GM23248 (cell line): ENCODE data around the gene DDAH1. TPM values are rescaled to one million over a fixed set of nuclear protein-coding genes. Genes with fewer than 3 reads are reported as not detected.

Source experiments
- DNase-seq: peaks from one replicate; pipeline ENCODE4 v3.0.0-alpha.2; 2015
- H2AFZ ChIP-seq: fragments of 200-600 bp; sonication (generic); 2 replicates; pipeline ENCODE4 v1.6.1; 2016; ENCODE audit warnings: antibody characterized with exemption
- H3F3A ChIP-seq: fragments of 200-600 bp; sonication (generic); 2 replicates; pipeline ENCODE4 v1.6.1; 2016; ENCODE audit warnings: mild to moderate bottlenecking, antibody characterized with exemption, mixed run types; ENCODE audit not compliant: insufficient read depth
- H3K27ac ChIP-seq: fragments of 200-600 bp; sonication (generic); 2 replicates; pipeline ENCODE4 v1.5.1; 2016; ENCODE audit warnings: mild to moderate bottlenecking
- H3K27me3 ChIP-seq: fragments of 200-600 bp; sonication (generic); replicated peaks from 2 replicates; pipeline ENCODE4 v1.6.1; 2016; ENCODE audit warnings: mild to moderate bottlenecking; ENCODE audit not compliant: insufficient read depth
- H3K36me3 ChIP-seq: fragments of 200-600 bp; sonication (generic); 2 replicates; pipeline ENCODE4 v1.6.1; 2016; ENCODE audit warnings: low read depth, mild to moderate bottlenecking
- H3K4me1 ChIP-seq: fragments of 200-600 bp; sonication (generic); 2 replicates; pipeline ENCODE4 v1.6.1; 2016; ENCODE audit warnings: mild to moderate bottlenecking; ENCODE audit not compliant: insufficient read depth
- H3K4me2 ChIP-seq: fragments of 200-600 bp; sonication (generic); one replicate; pipeline ENCODE4 v1.6.1; 2016; ENCODE audit warnings: mild to moderate bottlenecking; ENCODE audit not compliant: unreplicated experiment
- H3K4me3 ChIP-seq: fragments of 200-600 bp; sonication (generic); 2 replicates; pipeline ENCODE4 v1.5.1; 2016; ENCODE audit warnings: mild to moderate bottlenecking
- H3K79me2 ChIP-seq: fragments of 200-600 bp; sonication (generic); 2 replicates; pipeline ENCODE4 v1.6.1; 2016; ENCODE audit warnings: mild to moderate bottlenecking; ENCODE audit not compliant: insufficient read depth
- H3K9ac ChIP-seq: fragments of 200-600 bp; sonication (generic); 2 replicates; pipeline ENCODE4 v1.6.1; 2016; ENCODE audit warnings: mild to moderate bottlenecking
- H3K9me2 ChIP-seq: fragments of 200-600 bp; sonication (generic); 2 replicates; pipeline ENCODE4 v1.6.1; 2016; ENCODE audit warnings: mixed run types, mild to moderate bottlenecking, moderate library complexity; ENCODE audit not compliant: insufficient read depth
- H3K9me3 ChIP-seq: fragments of 200-600 bp; sonication (generic); one replicate; pipeline ENCODE4 v1.6.1; 2017; ENCODE audit warnings: low read depth
- H4K20me1 ChIP-seq: fragments of 200-600 bp; sonication (generic); 2 replicates; pipeline ENCODE4 v1.6.0; 2016; ENCODE audit not compliant: insufficient read depth
- EZH2 ChIP-seq: fragments of 200-600 bp; sonication (generic); IDR thresholded peaks from 2 replicates; pipeline ENCODE4 v1.6.1; 2018; ENCODE audit warnings: antibody characterized with exemption, mild to moderate bottlenecking; ENCODE audit not compliant: insufficient read depth, poor library complexity, severe bottlenecking
- EZH2phosphoT487 ChIP-seq: fragments of 200-600 bp; sonication (generic); IDR thresholded peaks from 2 replicates; pipeline ENCODE4 v1.6.1; 2018; ENCODE audit warnings: antibody characterized with exemption, moderate library complexity, mild to moderate bottlenecking, low read depth; ENCODE audit not compliant: insufficient read depth
- WGBS, 2 experiments: methylation state at CpG; one replicate each; pipeline ENCODE4 v1.1.6; 2015 to 2017; ENCODE audit warnings: low lambda C conversion rate in 2 of 2, low coverage in 1 of 2; ENCODE audit errors: missing lambda C conversion rate in 2 of 2; 5-methylcytosine and 5-hydroxymethylcytosine counted together
- in situ Hi-C: fragments of 300-500 bp; cut with MboI; formaldehyde crosslinking; loops from 2 replicates; pipeline ENCODE4 v1.15.0; 2020
- polyA plus RNA-seq: library from polyadenylated mRNA; unstranded; fragments of >200 nt; fragmentation: Nextera tagmentation; extraction: Ambion mirVana; gene quantifications from 2 replicates; pipeline ENCODE4 v1.2.1, GENCODE V29; 2016
- total RNA-seq: library from RNA; depleted of rRNA; stranded (reverse); fragments of >200 nt; shearing (Covaris generic); gene quantifications from 2 replicates; pipeline ENCODE4 v1.2.3, GENCODE V29; 2014

The DDAH1 gene
- total and polyA plus RNA-seq, 2 experiments from 2014 or later, result 168 to 238 TPM

GRCh38 chr1:85340427-85340826, 124.5 kb downstream of the DDAH1 start:
- H3K79me2 ChIP-seq, result peaks cover 73% of the 10 kb centered on the region
- H3K36me3 ChIP-seq, result peaks cover 21% of the 10 kb centered on the region; the same call in 1 of the 2 replicates
- H3K9me3 ChIP-seq, result no peaks in the 10 kb centered on the region
- peaks cover 70% of the 10 kb centered on the region for H3K4me1 ChIP-seq
- H3K27me3 ChIP-seq, result no peaks in the 10 kb centered on the region
- TF ChIP-seq EZH2, result no peak
- no peak for TF ChIP-seq EZH2phosphoT487
- H3F3A ChIP-seq, result peaks cover 87% of the 10 kb centered on the region
- in situ Hi-C loops, result no loop called here
- H3K4me2 ChIP-seq, result no peak overlapping the region
- no peak overlapping the region for H3K9ac ChIP-seq
- WGBS, 2 experiments, result 74 to 77% methylated on average over 3 of the region's 3 CpGs
- H2AFZ ChIP-seq, result no peak overlapping the region
- 0 out of 2 replicates have a peak overlapping the region, but pooled peaks have one; percentile 80 for H3K27ac ChIP-seq
- no peak overlapping the region for H3K4me3 ChIP-seq
- no peaks in the 10 kb centered on the region for H4K20me1 ChIP-seq
- DNase-seq, result no peak
- no peaks in the 10 kb centered on the region for H3K9me2 ChIP-seq

GRCh38 chr1:85339656-85340399, 125.1 kb downstream of the DDAH1 start:
- peaks cover 73% of the 10 kb centered on the region for H3K79me2 ChIP-seq
- peak overlapping the region; percentile 80; the same call in 1 of the 2 replicates for H3K27ac ChIP-seq
- TF ChIP-seq EZH2phosphoT487 (no peak), EZH2 (no peak)
- H2AFZ ChIP-seq, result no peak overlapping the region
- peaks cover 86% of the 10 kb centered on the region for H3F3A ChIP-seq
- 46 to 47% methylated on average over 7 of the region's 7 CpGs for WGBS, 2 experiments
- H3K4me3 ChIP-seq, result no peak overlapping the region
- no peaks in the 10 kb centered on the region for H3K9me3 ChIP-seq
- peaks cover 70% of the 10 kb centered on the region for H3K4me1 ChIP-seq
- no peaks in the 10 kb centered on the region for H3K27me3 ChIP-seq
- no peaks in the 10 kb centered on the region for H4K20me1 ChIP-seq
- H3K9me2 ChIP-seq, result no peaks in the 10 kb centered on the region
- H3K4me2 ChIP-seq, result no peak overlapping the region
- H3K36me3 ChIP-seq, result peaks cover 21% of the 10 kb centered on the region; the same call in 1 of the 2 replicates
- in situ Hi-C loops, result no loop called here
- no peak for DNase-seq
- no peak overlapping the region for H3K9ac ChIP-seq

DNA sequence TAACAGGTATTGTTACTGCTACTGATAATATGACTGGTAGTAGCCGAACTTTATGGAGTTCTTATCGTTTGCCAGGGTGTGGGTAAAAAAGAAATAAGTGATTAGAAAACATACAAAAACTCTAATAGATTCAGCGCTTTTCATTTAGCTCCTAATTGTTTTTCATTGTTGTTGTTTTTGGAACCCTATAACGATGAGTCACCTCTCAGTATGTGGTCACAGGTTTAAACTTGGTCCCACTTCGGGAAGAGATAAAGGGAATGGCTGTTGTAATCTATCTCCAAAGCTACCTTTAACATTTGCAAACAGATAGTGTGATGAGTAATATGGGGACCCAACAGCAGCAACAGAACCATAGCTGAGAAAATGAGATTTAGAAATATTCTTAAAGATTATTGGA, 125.9 kb downstream of the DDAH1 start:
- in situ Hi-C loops, result no loop called here
- WGBS, 2 experiments, result 61 to 71% methylated on average over 5 of the region's 5 CpGs
- H3K9ac ChIP-seq, result no peak overlapping the region
- no peaks in the 10 kb centered on the region for H4K20me1 ChIP-seq
- no peak overlapping the region for H3K4me3 ChIP-seq
- peaks cover 77% of the 10 kb centered on the region for H3K79me2 ChIP-seq
- peaks cover 68% of the 10 kb centered on the region for H3K4me1 ChIP-seq
- H2AFZ ChIP-seq, result no peak overlapping the region
- no peaks in the 10 kb centered on the region for H3K9me3 ChIP-seq
- peak; percentile 54 for DNase-seq
- peak overlapping the region; percentile 80; the same call in 1 of the 2 replicates for H3K27ac ChIP-seq
- H3K4me2 ChIP-seq, result no peak overlapping the region
- no peaks in the 10 kb centered on the region for H3K9me2 ChIP-seq
- TF ChIP-seq EZH2phosphoT487 (no peak), EZH2 (no peak)
- H3K36me3 ChIP-seq, result peaks cover 27% of the 10 kb centered on the region; the same call in 1 of the 2 replicates
- no peaks in the 10 kb centered on the region for H3K27me3 ChIP-seq
- H3F3A ChIP-seq, result peaks cover 88% of the 10 kb centered on the region

GRCh38 chr1:85334962-85335361, 130.0 kb downstream of the DDAH1 start:
- TF ChIP-seq EZH2phosphoT487, result no peak
- no peak for TF ChIP-seq EZH2
- peaks cover 21% of the 10 kb centered on the region; the same call in 1 of the 2 replicates for H3K36me3 ChIP-seq
- no peaks in the 10 kb centered on the region for H3K9me2 ChIP-seq
- no peak overlapping the region for H3K4me3 ChIP-seq
- no peaks in the 10 kb centered on the region for H3K27me3 ChIP-seq
- H3K9ac ChIP-seq, result no peak overlapping the region
- H3K9me3 ChIP-seq, result peaks cover 6% of the 10 kb centered on the region
- H3K79me2 ChIP-seq, result peaks cover 83% of the 10 kb centered on the region
- peak overlapping the region; percentile 41 for H3K27ac ChIP-seq
- in situ Hi-C loops, result no loop called here
- peaks cover 64% of the 10 kb centered on the region for H3K4me1 ChIP-seq
- no peak overlapping the region for H3K4me2 ChIP-seq
- H3F3A ChIP-seq, result peaks cover 81% of the 10 kb centered on the region
- H4K20me1 ChIP-seq, result no peaks in the 10 kb centered on the region
- no peak overlapping the region for H2AFZ ChIP-seq
- DNase-seq, result no peak
- 62 to 75% methylated on average over 2 of the region's 2 CpGs for WGBS, 2 experiments
